Measurements from ENCODE around the gene SLC20A1.
A peak's percentile ranks its signal among the peaks of the same experiment; 100 is the strongest.

Gene SLC20A1

GRCh38 chr2:112674229-112674628, 28.5 kb downstream of the SLC20A1 start:
- DNase-seq (ENCODE audit: insufficient read length, low spot score) (no peak), FAIRE-seq (no peak)

GRCh38 chr2:112679484-112679883, 33.7 kb downstream of the SLC20A1 start:
- DNase-seq (ENCODE audit: insufficient read length, low spot score): no peak
- no peak for FAIRE-seq

DNA sequence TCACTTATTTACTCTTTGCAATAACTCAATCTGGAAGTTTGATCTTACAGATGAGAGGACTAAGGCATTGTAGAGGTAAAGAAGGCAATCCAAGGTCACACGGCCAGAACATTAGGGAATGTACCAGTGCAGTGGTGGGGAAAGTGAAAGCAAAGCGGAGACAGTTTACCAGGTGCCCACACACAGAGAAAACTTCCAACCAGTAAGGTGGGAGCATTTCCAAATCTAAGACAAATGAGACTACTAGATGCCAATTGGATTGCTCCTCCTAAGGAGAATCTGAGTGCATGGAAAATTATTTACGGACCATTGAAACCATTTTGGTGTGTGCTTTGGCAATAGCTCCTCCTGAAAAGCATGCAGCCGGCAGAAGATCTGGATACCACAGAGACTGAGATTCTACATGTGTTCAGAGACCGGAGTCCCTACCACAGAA, 34.9 kb downstream of the SLC20A1 start:
- DNase-seq (ENCODE audit: insufficient read length, low spot score): no peak
- FAIRE-seq: no peak

GRCh38 chr2:112682101-112682500, 36.4 kb downstream of the SLC20A1 start:
- FAIRE-seq: no peak
- DNase-seq (ENCODE audit: insufficient read length, low spot score): no peak

DNA sequence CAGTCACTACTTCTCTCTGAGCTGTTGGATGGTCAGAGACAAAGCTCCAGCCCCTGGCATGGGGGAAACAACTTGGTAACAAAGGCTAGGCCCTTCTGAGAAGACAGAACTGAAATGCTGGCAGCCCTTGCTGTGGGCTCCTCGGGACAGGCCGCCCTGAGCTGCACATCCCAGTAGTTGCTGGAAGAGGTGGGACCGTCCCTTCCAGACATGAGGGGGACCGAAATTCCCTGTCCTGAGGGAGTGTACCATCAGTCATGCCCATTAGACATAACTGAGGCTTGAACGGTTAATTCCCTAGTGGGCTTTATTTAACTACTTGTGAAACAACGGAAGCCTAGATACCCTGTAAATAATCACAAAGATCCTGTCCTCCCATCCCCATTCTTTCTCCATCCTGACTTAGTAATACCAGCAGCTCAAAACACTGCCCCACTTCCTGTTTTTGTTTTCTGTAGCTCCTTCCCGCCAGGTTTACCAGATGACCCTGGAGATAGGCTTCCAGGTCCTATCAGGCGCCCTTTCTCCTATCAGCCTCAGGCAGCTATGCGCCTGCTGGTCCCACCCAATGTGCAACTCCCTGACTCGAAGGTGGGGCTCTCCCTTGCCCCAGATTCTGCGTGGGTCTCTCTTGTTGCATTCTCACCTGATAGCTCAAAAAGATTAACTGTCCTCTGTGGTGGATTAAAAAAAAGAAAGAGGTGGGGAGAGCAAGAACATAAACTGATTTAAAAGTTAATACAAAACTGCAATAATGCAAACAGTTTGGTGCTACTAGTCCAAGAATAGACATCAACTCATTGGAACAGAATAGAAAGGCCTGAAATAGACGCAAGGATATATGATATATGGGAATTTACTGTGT, 38.0 kb downstream of the SLC20A1 start:
- FAIRE-seq (no peak), DNase-seq (ENCODE audit: insufficient read length, low spot score) (no peak)

GRCh38 chr2:112684415-112684775, 38.7 kb downstream of the SLC20A1 start:
- DNase-seq (ENCODE audit: insufficient read length, low spot score) (no peak), FAIRE-seq (no peak)

DNA sequence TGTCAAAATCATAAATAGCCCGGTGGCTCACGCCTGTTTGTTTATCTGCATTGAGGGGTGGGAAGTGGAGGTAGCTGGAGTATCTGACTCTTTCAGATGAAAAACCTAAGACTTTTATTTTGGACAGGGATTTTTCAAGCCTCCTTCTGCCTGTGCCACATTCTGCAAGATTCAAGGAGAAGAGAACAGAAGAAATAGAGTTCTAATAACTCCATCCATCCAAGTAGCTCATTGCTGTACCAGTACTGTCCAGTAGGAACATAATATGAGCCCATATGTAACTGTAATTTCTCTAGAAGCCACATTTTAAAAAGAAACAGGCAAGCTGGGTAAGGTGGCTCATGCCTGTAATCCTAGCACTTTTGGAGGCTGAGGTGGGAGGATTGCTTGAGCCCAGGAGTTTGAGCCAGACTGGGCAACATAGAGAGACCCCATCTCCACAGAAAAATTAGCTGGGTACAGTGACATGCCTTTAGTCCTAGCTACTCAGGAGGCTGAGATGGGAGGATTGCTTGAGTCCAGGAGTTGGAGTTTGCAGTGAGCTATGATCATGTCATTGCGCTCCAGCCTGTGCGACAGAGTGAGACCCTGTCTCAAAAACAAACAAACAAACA, 39.6 kb downstream of the SLC20A1 start:
- FAIRE-seq (no peak), DNase-seq (ENCODE audit: insufficient read length, low spot score) (no peak)

GRCh38 chr2:112686348-112687217, 40.8 kb downstream of the SLC20A1 start:
- DNase-seq (ENCODE audit: insufficient read length, low spot score) (no peak), FAIRE-seq (no peak)

- FAIRE-seq (no peak), DNase-seq (ENCODE audit: insufficient read length, low spot score) (no peak)
Measured at GRCh38 chr2:112687522-112687921, 41.8 kb downstream of the SLC20A1 start.

- DNase-seq (ENCODE audit: insufficient read length, low spot score) (no peak), FAIRE-seq (no peak)
Measured at GRCh38 chr2:112688086-112688880, 42.5 kb downstream of the SLC20A1 start.

- peak; percentile 80 for FAIRE-seq
- DNase-seq (ENCODE audit: insufficient read length, low spot score): peak; percentile 43
Measured at GRCh38 chr2:112690853-112691401, 45.2 kb downstream of the SLC20A1 start.

DNA sequence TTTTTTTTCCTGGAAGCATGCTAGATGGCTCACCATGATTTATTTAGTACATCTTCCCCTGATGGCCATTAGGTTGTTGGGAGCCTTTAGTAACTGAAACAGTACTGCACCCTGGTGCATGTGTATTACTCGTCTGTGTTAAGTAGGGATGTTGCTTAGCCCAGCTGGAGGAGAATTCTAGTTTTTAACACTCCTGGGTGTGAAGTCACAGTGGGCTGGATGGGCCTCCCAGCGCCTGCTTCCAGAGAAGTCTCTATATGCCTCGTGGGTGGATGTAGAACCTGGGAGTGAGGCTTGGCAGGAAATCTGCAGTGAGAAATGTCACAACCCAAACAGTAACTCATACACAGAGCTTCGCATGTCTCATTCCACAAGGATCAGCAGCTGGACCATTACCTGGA, 46.1 kb downstream of the SLC20A1 start:
- no peak for DNase-seq (ENCODE audit: insufficient read length, low spot score)

GRCh38 chr2:112692495-112692911, 46.8 kb downstream of the SLC20A1 start:
- FAIRE-seq (peak; percentile 93), DNase-seq (ENCODE audit: insufficient read length, low spot score) (peak; percentile 43)

More for the DNA sequence above, 46.1 kb downstream of the SLC20A1 start:
- peak; percentile 33 for FAIRE-seq

GRCh38 chr2:112692918-112693317, 47.2 kb downstream of the SLC20A1 start:
- DNase-seq (ENCODE audit: insufficient read length, low spot score): no peak
- no peak for FAIRE-seq

- DNase-seq (ENCODE audit: insufficient read length, low spot score) (no peak), FAIRE-seq (no peak)
Measured at GRCh38 chr2:112693596-112693995, 47.9 kb downstream of the SLC20A1 start.

DNA sequence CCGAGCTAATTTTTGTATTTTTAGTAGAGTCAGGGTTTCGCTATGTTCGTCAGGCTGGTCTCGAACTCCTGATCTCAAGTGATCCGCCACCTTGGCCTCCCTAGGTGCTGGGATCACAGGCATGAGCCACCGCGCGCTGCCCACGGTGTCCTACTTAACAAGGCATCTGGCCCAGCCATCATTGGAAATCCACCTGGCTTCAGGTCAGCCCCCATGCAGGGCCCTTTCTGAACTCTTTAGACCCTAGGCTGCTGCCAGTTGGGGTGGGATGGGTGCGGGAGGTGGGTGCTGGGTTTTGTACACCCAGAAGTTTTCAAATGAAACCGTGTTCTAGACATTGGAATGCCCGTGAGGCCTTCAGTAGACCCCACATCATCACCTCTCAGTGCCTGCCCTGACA, 48.4 kb downstream of the SLC20A1 start:
- DNase-seq (ENCODE audit: insufficient read length, low spot score): no peak
- no peak for FAIRE-seq

DNA sequence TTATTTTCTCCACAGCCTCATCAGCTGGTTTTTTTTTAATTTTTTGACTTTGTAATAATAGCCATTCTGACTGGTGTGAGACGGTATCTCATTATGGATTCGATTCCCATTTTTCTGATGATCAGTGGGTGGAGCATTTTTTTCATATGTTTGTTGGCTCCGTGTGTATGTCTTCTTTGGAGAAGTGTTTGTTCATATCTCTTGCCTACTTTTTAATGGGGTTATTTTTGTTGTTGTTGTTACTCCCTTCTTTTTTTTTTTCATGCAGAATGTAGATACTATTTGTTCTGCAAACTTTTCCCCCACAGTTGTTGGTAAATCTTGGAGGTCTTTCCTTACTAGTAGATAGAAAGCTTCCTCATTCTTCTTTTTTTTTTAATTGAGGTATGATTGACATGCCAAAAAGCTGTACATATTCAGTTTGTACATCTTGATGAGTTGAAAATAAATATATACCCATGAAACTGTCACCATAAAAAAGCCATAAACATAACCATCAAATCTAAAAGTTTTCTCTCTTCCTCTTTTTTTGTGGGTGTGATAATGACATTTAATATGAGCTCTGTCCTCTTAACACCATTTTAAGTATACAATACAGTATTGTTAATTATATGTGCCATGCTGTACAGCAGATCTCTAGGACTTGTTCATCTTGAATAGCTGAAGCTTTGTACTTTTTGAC, 53.2 kb downstream of the SLC20A1 start:
- FAIRE-seq (peak; percentile 18), DNase-seq (ENCODE audit: insufficient read length, low spot score) (no peak)

- no peak for DNase-seq (ENCODE audit: insufficient read length, low spot score)
- no peak for FAIRE-seq
Measured at GRCh38 chr2:112699984-112700667, 54.4 kb downstream of the SLC20A1 start.

- DNase-seq (ENCODE audit: insufficient read length, low spot score) (no peak), FAIRE-seq (no peak)
Measured at GRCh38 chr2:112701052-112701451, 55.3 kb downstream of the SLC20A1 start.
